GM12878 (cell line): Measurements from ENCODE around the gene TREML2. TPM values are rescaled to one million over a fixed set of nuclear protein-coding genes. Genes with fewer than 3 reads are reported as not detected.

Experiments
- ATAC-seq: fragments of 200-7000 bp; cut with Tn5 transposase; 3 replicates; pipeline ENCODE4 v1.9.1; 2020; ENCODE audit warnings: mild to moderate bottlenecking, moderate library complexity
- BruUV-seq: library from RNA; stranded (reverse); fragments of 400-500 nt; replicated peaks from 2 replicates; lab custom pipeline; 2021; lab: Mats Ljungman, UMichigan
- CTCF ChIA-PET: fragments of 300-600 bp; sonication (Branson Sonifier 250); formaldehyde crosslinking; extraction: SDS; loops from one replicate; lab custom pipeline; 2021; ENCODE audit warnings: inconsistent platforms; lab: Yijun Ruan, JAX
- POLR2A ChIA-PET: fragments of 350-600 bp; formaldehyde crosslinking; extraction: SDS; loops from one replicate; lab custom pipeline; 2021; ENCODE audit warnings: inconsistent platforms; lab: Charles Lee
- RAD21 ChIA-PET: fragments of 300-600 bp; sonication (Branson Sonifier 250); formaldehyde crosslinking; loops from one replicate; lab custom pipeline; 2023; ENCODE audit warnings: antibody characterized with exemption; ENCODE audit not compliant: unreplicated experiment; lab: Charles Lee
- SMC1A ChIA-PET: fragments of 300-600 bp; sonication (Branson Sonifier 250); formaldehyde crosslinking; loops from one replicate; lab custom pipeline; 2023; ENCODE audit not compliant: unreplicated experiment, uncharacterized antibody; lab: Charles Lee
- DNase-seq: peaks from one replicate; pipeline ENCODE4 v3.0.0-alpha.2; 2011; ENCODE audit warnings: low read depth, low spot score
- FAIRE-seq: peaks from 3 replicates; lab custom pipeline; 2011; peaks lifted over from hg19 to GRCh38; lab: Jason Lieb, UNC
- H2AFZ ChIP-seq: 2 replicates; pipeline ENCODE4 v1.6.0; 2011; ENCODE audit warnings: low read depth, low read length, control low read depth; ENCODE audit not compliant: control insufficient read depth
- H3K27ac ChIP-seq: 2 replicates; pipeline ENCODE4 v1.5.1; 2011; ENCODE audit warnings: control low read depth; ENCODE audit not compliant: control insufficient read depth, insufficient read depth
- H3K27me3 ChIP-seq, 2 experiments: replicated peaks in 1 of 2; 2 replicates each; pipeline versions ENCODE4 v1.6.0 to v1.6.1; 2011; ENCODE audit warnings: low read length in 1 of 2; ENCODE audit not compliant: control insufficient read depth in 2 of 2, insufficient read depth in 2 of 2
- H3K36me3 ChIP-seq, 2 experiments: 2 replicates each; pipeline ENCODE4 v1.5.1; 2011; ENCODE audit warnings: low read length in 1 of 2; ENCODE audit not compliant: control insufficient read depth in 2 of 2, insufficient read depth in 2 of 2
- H3K4me1 ChIP-seq: 2 replicates; pipeline ENCODE4 v1.6.1; 2011; ENCODE audit warnings: mild to moderate bottlenecking, low read length, moderate library complexity, mixed read lengths; ENCODE audit not compliant: control insufficient read depth, insufficient read depth
- H3K4me2 ChIP-seq: 2 replicates; pipeline ENCODE4 v1.6.0; 2011; ENCODE audit warnings: control low read depth; ENCODE audit not compliant: control insufficient read depth, insufficient read depth
- H3K4me3 ChIP-seq: fragments of 200-600 bp; sonication (generic); 2 replicates; pipeline ENCODE4 v1.5.1; 2016
- H3K79me2 ChIP-seq: 2 replicates; pipeline ENCODE4 v1.6.0; 2011; ENCODE audit warnings: low read length; ENCODE audit not compliant: control insufficient read depth, insufficient read depth
- H3K9ac ChIP-seq: 2 replicates; pipeline ENCODE4 v1.8.0; 2011; ENCODE audit warnings: low read length, control low read depth, mixed read lengths; ENCODE audit not compliant: control insufficient read depth, insufficient read depth
- H3K9me3 ChIP-seq: replicated peaks from 3 replicates; pipeline ENCODE4 v1.5.1; 2011; ENCODE audit warnings: mild to moderate bottlenecking, low read length; ENCODE audit not compliant: control insufficient read depth, insufficient read depth
- H4K20me1 ChIP-seq: 2 replicates; pipeline ENCODE4 v1.6.0; 2011; ENCODE audit not compliant: control insufficient read depth, insufficient read depth
- CBX3 ChIP-seq: fragments of 200-600 bp; sonication (generic); IDR thresholded peaks from 2 replicates; pipeline ENCODE4 v1.6.1; 2016; ENCODE audit warnings: low read depth, borderline replicate concordance
- CEBPB ChIP-seq, 2 experiments: fragments of 150-350 bp in 1 of 2; IDR thresholded peaks; 2 replicates each; pipeline ENCODE4 v1.6.1; 2012 to 2014; ENCODE audit warnings: low read depth in 2 of 2, low read length in 2 of 2, borderline replicate concordance in 1 of 2, inconsistent platforms in 1 of 2
- CREM ChIP-seq: IDR thresholded peaks from 2 replicates; pipeline ENCODE4 v1.6.1; 2014; ENCODE audit warnings: antibody characterized with exemption, low read depth
- E2F8 ChIP-seq: fragments of 450-650 bp; IDR thresholded peaks from 2 replicates; pipeline ENCODE4 v1.6.1; 2018; ENCODE audit warnings: mild to moderate bottlenecking, low read depth, moderate library complexity; ENCODE audit not compliant: partially characterized antibody
- ESRRA ChIP-seq: IDR thresholded peaks from 2 replicates; pipeline ENCODE4 v1.6.1; 2012; ENCODE audit warnings: mild to moderate bottlenecking, low read length, improper control_type of control experiment
- GABPA ChIP-seq: IDR thresholded peaks from 2 replicates; pipeline ENCODE4 v1.6.1; 2014; ENCODE audit warnings: antibody characterized with exemption, low read depth, mild to moderate bottlenecking, inconsistent platforms
- GATAD2B ChIP-seq: fragments of 450-650 bp; conservative IDR thresholded peaks from 2 replicates; pipeline ENCODE4 v1.6.1; 2017; ENCODE audit warnings: low read depth, mild to moderate bottlenecking, moderate library complexity
- HDGF ChIP-seq: fragments of 450-650 bp; IDR thresholded peaks from 2 replicates; pipeline ENCODE4 v1.6.1; 2016; ENCODE audit warnings: antibody characterized with exemption
- IRF5 ChIP-seq: fragments of 450-650 bp; IDR thresholded peaks from 2 replicates; pipeline ENCODE4 v1.6.1; 2017; ENCODE audit warnings: borderline replicate concordance
- NR2F1 ChIP-seq: fragments of 450-650 bp; conservative IDR thresholded peaks from 2 replicates; pipeline ENCODE4 v1.6.1; 2017; ENCODE audit warnings: mild to moderate bottlenecking
- PAX8 ChIP-seq: fragments of 450-650 bp; IDR thresholded peaks from 2 replicates; pipeline ENCODE4 v1.6.1; 2017; ENCODE audit warnings: mild to moderate bottlenecking, moderate library complexity
- POLR2A ChIP-seq: IDR thresholded peaks from 2 replicates; pipeline ENCODE4 v1.6.1; 2011; ENCODE audit warnings: low read depth, mild to moderate bottlenecking, low read length
- POLR2AphosphoS5 ChIP-seq: IDR thresholded peaks from 2 replicates; pipeline ENCODE4 v1.6.1; 2011; ENCODE audit warnings: mild to moderate bottlenecking, low read length, inconsistent platforms
- RCOR1 ChIP-seq: conservative IDR thresholded peaks from 2 replicates; pipeline ENCODE4 v1.6.1; 2012; ENCODE audit warnings: low read depth, low read length, improper control_type of control experiment
- RELA ChIP-seq: fragments of 450-650 bp; IDR thresholded peaks from 2 replicates; pipeline ENCODE4 v1.8.0; 2014; ENCODE audit warnings: borderline replicate concordance; ENCODE audit not compliant: partially characterized antibody
- RFX5 ChIP-seq: IDR thresholded peaks from 2 replicates; pipeline ENCODE4 v1.6.1; 2011; ENCODE audit warnings: low read depth, low read length, improper control_type of control experiment
- ZBED1 ChIP-seq: IDR thresholded peaks from 2 replicates; pipeline ENCODE4 v1.6.1; 2016; ENCODE audit warnings: borderline replicate concordance
- ZBTB40 ChIP-seq: fragments of 450-650 bp; IDR thresholded peaks from 2 replicates; pipeline ENCODE4 v1.6.1; 2016; ENCODE audit warnings: mild to moderate bottlenecking, moderate library complexity, borderline replicate concordance
- ZNF274 ChIP-seq: IDR thresholded peaks from one replicate; pipeline ENCODE4 v1.8.0; 2011; ENCODE audit not compliant: insufficient read length, insufficient read depth
- WGBS: methylation state at CpG from one replicate; pipeline ENCODE4 v1.1.6; 2016; ENCODE audit warnings: low lambda C conversion rate; ENCODE audit not compliant: insufficient replicate concordance, insufficient coverage; ENCODE audit errors: missing lambda C conversion rate; 5-methylcytosine and 5-hydroxymethylcytosine counted together
- in situ Hi-C: fragments of 300-500 bp; cut with MboI; formaldehyde crosslinking; loops from 9 replicates; pipeline ENCODE4 v1.14.3; 2018; ENCODE audit warnings: mixed read lengths
- intact Hi-C: fragments of 100-400 bp; cut with micrococcal nuclease; formaldehyde crosslinking; loops from one replicate; pipeline ENCODE4 v1.14.2; 2022; ENCODE audit not compliant: unreplicated experiment
- polyA plus RNA-seq, 11 experiments: library from polyadenylated mRNA; depleted of rRNA in 4 of 11; unstranded in 6 of 11; stranded (reverse) in 5 of 11; fragments of >200 nt; fragmentation: Nextera tagmentation in 4 of 11; fragmentation: Illumina TruSeq in 1 of 11; extraction: Ambion mirVana in 4 of 11; extraction: Trizol in 1 of 11; gene quantifications; 1 replicate in 1 of 11; 2 replicates in 10 of 11; pipeline versions ENCODE4 v1.2.1 to v1.2.3, GENCODE V29; 2011 to 2016; ENCODE audit warnings: inconsistent platforms in 2 of 11, missing spikeins in 2 of 11, low read depth in 1 of 11
- total RNA-seq, 4 experiments: library from RNA; depleted of rRNA in 3 of 4; stranded (reverse); fragments of >200 nt in 3 of 4; fragmentation: Illumina TruSeq in 1 of 4; extraction: Trizol in 1 of 4; gene quantifications; 2 replicates each; pipeline versions ENCODE4 v1.2.1 to v1.2.3, GENCODE V29; 2013 to 2021

The TREML2 gene
- total and polyA plus RNA-seq, 10 of the 15 experiments (the other 5 are each of a cell fraction or from before 2014, with no cell fraction given), result 0.49 to 9.1 (median 7.3) TPM

- TF ChIP-seq GABPA (no peak), CREM (no peak), CBX3 (no peak), HDGF (no peak), IRF5 (no peak)
Measured at GRCh38 chr6:41153451-41153850, 47.5 kb downstream of the TREML2 start (continued).

GRCh38 chr6:41150671-41151070 lies 50.3 kb downstream of the TREML2 start:
- Histone ChIP-seq H2AFZ (no peak overlapping the region), H3K4me2 (no peak overlapping the region), H3K9ac (no peak overlapping the region), H3K4me1 (no peaks in the 10 kb centered on the region), H3K9me3 (no peaks in the 10 kb centered on the region), H3K4me3 (no peak overlapping the region), H3K27me3 (no peaks in the 10 kb centered on the region; a peak in 1 of 4 replicates), H3K27ac (no peak overlapping the region), H4K20me1 (no peaks in the 10 kb centered on the region), H3K36me3 (no peaks in the 10 kb centered on the region), H3K79me2 (no peaks in the 10 kb centered on the region)
- in situ Hi-C loops, result no loop called here
- FAIRE-seq (no peak), ATAC-seq (no peak), DNase-seq (no peak)
- WGBS, result 0% methylated on average over 1 of the region's 1 CpG
- BruUV-seq, result no TSS peak
- ChIA-PET SMC1A (no interaction called here), RAD21 (no interaction called here), CTCF (no interaction called here), POLR2A (no interaction called here)
- intact Hi-C loops, result no loop called here
- no peak for TF ChIP-seq RELA
- TF ChIP-seq E2F8, result no peak
- no peak for TF ChIP-seq ESRRA
- no peak for TF ChIP-seq ZNF274
- TF ChIP-seq GATAD2B, result no peak
- TF ChIP-seq POLR2A, result no peak
- no peak for TF ChIP-seq ZBTB40
- TF ChIP-seq POLR2AphosphoS5, result no peak
- TF ChIP-seq CEBPB (IDR thresholded peaks at IDR 0.05; ENCODE audit: borderline replicate concordance in 1 of 2, low read depth in 2 of 2, low read length in 2 of 2), result no peak
- no peak for TF ChIP-seq NR2F1
- TF ChIP-seq RCOR1, result no peak
- TF ChIP-seq PAX8, result no peak
- TF ChIP-seq ZBED1, result no peak
- TF ChIP-seq RFX5, result no peak
